GM18870 (cell line): ENCODE results near the gene ACVRL1.

ENCODE experiments used
- ATAC-seq: cut with Tn5 transposase; IDR thresholded peaks from one replicate; pipeline ENCODE4 v1.9.1; 2021; ENCODE audit warnings: moderate library complexity; ENCODE audit not compliant: unreplicated experiment

ACVRL1 gene

DNA sequence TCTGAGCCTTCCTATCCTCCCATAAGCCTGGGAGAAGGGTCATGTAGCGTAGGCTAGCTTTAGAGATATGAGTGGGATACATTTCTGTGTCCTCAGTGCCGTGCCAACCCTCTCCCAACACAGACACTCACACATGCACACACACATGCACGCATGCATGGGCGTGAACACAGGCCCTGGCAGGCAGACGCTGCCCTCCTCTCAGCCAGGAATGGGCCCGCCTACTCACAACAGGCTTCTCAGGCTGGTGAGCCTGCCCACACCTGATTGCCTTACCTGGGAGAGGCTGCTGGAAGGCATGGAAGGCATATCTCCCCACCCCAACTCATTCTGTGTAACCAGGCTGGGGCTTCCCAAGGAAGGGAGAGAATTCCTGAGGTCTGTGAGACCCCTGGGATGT is 31.4 kb downstream of the ACVRL1 start:
- no peak for ATAC-seq

DNA sequence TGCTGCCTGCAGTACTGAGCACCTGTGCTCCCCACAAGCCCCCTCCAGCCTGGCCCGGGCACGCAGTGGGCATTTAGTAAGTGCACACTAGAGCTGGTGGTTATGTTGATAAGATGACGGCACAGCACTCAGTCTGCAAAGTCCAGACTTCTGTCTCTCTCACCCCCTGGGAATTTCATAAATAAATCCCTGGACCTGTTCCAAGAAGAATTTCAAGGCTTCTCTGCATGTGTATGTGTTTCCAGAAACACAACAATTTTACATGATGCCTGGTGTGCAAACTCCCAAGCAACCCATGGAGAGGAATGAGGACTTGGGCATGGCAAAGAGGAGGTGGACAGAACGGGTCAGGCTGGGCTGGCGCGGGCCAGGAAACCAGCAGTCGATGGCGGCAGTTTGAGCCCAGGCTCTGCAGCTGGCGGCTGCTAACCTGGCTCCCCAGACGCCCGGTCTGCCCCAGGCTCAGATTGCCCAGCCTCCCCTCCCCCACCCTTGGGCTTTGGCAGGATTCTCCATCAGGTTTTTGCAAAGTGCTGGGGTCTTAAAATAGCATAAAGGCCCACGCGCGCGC is 33.8 kb downstream of the ACVRL1 start:
- ATAC-seq = no peak

DNA sequence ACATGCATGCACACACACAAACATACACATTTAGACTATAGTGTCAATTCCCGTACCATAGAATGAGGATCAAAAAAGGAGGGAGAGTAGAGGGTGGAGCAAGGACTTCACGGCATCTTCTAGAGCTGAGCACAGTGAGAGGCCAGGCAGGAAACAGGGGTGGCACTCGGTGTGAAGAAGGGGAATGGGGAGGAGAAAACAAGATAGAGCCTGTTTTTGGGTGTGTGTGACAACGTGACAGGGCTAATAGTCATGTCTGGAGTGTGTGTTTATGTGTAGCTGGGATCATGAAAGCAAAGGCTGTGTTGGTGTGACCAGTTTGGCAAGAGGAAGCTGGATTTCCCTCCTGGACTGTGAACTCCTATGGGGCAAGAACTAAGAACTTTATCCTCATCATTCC is 34.3 kb downstream of the ACVRL1 start:
- no peak for ATAC-seq

DNA sequence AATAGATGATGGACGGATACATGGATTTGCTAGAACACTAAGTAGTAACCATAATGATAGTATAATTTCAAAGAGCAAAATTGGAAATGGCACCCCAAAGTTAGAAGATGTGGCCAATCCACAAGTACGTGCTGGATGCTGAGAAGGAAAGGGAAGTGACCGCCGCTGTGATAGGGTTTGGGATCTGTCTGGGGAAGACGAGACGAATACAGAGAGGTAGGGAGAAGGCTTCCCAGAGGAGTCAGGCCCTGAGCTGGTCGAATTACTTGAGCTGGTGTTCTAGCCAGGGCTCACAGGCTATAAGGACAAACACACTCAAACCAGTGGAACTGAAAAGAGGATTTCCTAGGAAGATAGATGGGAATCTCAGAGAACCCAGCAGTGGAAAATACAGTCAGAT is 34.8 kb downstream of the ACVRL1 start:
- ATAC-seq = no peak

DNA sequence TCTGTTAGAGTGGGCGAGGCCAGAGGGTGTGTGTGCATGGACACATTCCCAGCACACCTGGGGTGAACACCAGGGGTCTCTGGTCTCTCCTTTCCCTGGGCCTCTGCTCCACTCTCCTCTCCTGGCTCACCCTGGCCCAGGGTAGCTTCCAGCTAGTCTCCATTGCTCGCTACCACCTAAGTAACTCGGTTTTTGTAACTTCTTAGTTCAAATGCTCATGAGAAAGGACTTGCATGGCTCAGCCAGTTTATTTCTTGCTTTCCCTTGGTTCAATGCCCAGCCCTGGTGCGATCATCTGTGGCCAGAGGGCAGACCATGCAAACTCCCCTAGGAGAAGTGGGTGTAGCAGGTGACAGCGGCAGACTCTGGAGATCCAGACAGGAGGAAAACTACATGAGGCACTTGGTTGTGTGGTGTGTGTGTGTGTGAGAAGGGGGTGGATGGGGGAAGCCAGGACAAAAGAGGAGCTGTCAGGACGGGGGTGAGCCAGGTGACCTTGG is 35.2 kb downstream of the ACVRL1 start:
- no peak for ATAC-seq

DNA sequence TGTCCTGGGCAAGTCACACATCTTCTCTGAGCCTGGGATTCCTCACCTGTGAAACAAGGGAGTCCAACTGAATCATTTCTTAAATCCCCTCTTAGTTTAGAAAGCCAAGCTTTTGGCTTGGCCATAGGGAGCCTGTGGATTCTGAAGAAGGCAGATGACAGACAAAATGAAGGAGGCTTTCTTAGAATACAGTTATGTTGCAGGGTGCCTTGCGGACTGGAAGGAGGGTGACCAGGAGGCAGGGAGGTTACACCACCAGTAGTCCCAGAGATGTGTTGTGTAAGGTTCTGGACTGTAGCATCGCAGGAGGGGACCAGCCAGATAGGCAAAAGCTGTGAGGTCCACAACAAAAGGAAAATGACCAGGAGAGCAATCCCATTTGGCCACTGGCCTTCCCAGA is 36.0 kb downstream of the ACVRL1 start:
- ATAC-seq = no peak

DNA sequence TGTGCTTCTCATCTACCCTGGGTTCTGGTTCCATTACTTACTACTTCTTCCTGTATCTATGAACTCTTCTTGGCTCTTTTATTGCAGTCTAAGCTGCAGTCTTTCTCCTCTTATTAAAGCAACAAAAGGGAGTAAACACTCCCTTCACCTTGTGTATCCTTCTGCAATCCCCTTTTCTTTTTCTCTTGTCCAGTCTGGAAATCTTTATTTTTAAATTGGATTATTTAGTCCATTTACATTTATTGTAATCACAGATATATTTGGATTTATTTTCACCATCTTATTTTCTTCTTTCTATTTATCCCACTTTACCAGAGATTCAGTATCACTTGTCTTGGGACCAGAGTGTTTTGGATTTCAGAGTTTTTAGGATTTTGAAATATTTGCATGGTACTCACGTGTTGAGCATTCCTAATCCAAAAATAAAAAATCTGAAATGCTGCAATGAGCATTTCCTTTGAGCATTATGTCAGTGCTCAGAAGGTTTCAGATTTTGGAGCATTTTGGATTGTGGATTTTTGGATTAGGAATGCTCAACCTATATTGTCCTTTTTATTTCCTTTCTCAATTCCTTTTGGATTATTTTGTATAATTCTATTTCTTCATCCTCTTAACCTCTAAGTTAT is 37.4 kb downstream of the ACVRL1 start:
- ATAC-seq = no peak

DNA sequence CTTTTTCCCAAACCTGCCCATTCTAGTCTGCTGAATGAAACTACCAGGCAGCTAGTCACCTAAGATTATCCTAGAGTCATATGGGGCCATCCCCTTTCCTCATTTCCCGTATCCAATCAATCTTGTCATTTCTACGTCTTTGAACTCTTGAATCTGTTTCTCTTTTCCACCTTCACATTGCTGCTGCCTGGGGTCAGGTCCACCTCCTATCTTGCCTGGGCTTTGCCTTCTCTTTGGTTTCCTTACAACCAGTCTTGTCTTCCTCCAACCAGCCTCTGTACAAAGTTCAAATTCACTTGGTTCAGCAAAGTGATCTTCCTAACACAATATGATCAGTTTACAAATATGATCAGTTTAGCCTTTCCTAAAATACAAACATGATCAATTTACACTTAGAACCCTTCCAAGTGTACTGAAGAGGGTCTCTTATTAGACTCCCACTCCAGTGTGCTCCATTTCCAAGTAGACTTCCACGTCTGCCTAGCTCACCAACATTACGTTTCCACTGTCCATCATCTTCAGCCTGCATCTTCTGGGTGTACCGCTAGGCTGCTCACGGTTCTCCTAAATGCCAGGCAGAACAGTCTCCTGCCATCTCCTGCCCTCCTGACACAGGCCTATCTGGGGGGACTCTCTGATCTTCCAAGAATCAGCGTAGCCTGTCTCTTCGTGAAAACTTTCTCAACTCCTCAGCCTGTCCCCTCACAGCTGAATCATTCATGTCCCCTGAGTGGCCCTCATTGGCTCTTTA is 40.1 kb downstream of the ACVRL1 start:
- ATAC-seq = no peak

DNA sequence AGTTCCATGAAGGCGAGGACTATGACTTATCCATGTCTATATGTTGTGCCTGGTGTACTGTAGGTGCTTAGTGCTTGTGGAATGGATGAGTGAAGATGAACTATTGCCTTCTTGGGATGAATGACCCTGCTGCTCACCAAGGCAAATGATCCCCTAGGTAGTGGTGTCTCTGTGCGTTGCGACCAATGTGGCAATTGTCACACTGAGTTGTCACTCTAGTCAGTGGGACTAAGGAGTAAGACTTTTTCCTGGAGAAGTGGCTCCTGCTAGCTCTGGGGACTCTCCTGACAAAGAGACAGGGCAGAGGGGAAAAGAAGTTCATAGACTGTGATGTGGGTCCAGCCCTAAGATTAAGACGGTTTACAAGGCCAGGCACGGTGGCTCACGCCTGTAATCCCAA is 40.8 kb downstream of the ACVRL1 start:
- ATAC-seq = no peak

DNA sequence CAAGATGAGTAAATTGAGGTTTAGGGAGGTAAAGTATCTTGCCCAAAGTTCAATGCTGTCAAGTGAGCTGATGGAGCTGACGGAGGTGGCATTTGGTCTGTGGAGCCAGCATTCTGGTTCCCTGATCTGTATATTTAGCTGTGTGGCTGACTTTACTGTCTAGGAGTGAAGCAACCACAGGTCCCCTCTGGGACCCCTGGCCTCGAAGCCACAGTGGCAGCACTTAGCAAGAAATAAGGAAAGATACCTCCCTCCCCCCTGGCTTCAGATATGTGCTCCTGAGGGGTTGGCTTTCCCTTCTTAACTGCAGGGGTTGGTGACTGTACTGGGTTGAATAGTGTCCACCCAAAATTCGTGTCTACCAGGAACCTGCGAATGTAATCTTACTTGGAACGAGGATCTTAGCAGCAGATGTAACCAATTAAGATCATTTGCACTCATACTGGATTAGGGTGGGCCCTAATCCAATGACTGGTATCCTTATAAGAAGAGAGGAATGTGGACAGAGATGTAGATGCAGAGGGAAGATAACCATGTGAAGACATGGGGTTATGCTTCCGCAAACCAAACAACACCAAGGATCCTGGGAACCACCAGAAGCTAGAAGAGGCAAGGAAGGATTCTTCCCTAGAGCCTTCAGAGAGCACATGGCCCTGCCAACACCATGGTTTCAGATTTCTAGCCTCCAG is 42.2 kb downstream of the ACVRL1 start:
- no peak for ATAC-seq

DNA sequence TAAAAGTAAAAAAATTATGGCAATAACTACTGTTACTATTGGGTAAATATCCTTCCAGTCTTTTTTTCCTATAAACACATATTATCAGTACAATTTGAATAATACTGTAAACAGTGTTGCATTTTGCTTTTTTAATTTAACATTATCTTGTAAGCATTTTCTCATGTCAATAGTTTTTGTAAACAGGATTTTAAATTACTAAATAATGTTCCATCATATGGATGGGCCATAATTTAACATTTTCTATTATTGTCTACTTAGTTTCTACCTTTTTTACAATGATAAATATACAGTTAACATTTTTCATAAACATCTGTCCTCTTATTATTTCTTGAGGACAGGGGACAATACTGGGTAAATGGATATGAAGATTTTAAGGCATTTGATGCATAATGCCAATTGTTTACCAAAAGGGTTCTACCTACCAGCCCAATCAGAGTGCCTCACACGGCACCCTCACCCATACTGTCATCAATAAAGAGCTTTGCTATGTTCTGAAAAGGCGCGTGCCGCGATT is 43.4 kb downstream of the ACVRL1 start:
- no peak for ATAC-seq

DNA sequence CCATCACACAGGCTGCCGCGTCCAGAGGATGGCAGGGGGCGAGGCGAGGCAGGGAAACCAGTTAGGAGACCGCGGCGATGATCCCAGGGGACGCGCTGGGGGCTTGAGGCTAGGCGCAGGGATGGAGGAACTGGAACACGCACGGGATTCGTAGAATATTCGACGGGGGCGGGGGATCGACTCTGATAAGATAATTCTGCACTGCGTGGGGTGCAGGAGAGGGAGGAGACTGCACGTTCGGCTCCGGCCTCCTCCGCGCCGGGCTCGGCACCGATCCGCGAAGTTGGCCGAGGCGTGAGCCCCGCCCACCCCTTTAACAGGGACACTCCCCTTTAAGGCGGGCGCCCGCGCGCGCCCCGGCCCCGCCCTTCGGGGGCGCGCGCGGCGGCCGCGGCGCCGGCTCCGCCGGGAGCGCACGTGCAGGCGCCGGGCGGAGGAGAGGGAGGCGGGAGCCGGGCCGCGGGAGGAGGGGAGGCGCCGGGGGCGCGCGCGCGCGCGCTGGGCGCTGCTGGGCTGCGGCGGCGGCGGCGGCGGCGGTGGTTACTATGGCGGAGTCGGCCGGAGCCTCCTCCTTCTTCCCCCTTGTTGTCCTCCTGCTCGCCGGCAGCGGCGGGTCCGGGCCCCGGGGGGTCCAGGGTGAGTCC is 44.0 kb downstream of the ACVRL1 start, which contains the start of gene ACVR1B:
Gene ACVR1B, plus strand, starts transcription at position 501 of the 644 bp plus-strand sequence. Its CDS starts 45 bp downstream, at position 546.
- ATAC-seq = peak; percentile 53

DNA sequence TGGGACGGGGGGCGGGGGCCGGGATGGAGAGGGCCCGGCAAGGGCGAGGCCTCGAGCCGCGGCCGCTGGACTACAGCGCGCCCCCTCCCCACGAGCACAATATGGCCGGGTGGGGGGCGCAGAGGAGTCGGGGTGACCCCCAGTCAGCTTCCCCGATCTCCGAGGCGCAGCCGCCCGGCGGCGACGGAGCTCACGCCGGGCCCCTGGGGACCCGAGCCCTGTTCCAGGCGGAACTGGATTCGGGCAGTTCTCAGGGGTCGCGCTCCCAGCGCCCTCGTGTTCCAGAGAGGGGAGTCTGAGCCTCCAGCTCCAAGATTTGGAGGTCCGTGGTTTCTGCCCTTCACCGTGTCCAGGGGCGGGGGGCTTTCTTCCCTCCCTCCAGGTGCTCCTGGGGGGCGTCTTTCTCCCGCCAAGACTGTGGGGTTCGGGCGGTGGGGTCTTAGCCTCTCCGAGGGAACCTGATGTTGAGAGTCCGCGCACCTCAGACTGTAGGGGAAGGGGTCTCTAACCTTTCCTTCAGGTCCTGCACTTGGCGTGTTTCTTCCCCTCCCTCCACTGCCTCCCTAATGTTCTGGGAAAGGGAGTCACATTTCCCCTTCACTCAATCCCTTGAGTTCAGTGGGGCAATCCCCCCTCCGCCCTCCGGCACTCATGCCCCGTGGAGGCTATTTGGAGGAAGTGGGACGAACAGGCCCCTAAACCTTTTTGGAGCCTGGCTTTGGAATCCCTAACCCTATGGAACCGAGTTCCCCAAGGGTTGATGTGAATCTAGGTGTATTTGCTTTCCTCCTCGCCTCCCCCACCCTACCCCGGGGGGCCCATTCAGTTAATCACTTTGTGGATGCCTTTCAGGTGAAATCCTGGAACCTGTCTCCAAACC is 44.8 kb downstream of the ACVRL1 start:
- no peak for ATAC-seq

DNA sequence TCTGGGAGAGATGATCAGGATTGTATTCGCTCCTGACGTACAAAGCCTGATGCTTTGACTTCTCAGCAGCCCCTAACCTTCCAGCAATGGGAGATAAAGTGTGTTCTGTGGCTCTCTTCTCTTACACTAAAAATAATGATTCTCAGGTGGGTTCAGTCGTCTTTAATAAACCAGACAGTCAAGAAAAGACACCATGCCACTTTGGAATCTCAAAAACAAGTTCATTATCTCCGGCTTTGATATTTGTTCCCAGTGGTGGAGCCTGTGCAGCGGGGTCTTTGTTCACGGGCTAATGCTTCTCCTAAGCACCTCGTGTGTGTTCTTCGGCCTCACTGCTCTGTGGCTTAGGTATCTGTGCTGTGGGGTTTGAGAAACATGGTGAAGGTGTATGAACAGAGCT is 45.8 kb downstream of the ACVRL1 start:
- ATAC-seq = no peak

DNA sequence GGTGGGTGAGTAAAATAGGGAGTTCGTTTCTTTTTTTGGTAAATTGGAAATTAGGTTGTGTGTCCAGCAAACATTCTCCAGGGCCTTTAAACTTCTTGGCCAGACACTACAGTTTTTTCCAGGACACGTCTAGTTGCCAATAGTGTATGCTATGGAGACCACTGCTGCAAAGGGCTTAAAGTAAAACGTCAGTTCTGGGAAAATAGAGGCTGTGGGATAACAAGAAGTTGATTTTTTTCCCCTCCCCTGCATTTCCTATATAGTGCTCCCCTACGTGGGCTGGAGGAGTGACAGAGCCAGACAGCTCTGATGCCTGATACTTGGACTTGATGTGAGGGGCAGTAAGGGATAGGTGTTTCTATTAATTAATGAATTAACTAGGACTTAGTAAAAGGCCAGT is 46.6 kb downstream of the ACVRL1 start:
- ATAC-seq = no peak

DNA sequence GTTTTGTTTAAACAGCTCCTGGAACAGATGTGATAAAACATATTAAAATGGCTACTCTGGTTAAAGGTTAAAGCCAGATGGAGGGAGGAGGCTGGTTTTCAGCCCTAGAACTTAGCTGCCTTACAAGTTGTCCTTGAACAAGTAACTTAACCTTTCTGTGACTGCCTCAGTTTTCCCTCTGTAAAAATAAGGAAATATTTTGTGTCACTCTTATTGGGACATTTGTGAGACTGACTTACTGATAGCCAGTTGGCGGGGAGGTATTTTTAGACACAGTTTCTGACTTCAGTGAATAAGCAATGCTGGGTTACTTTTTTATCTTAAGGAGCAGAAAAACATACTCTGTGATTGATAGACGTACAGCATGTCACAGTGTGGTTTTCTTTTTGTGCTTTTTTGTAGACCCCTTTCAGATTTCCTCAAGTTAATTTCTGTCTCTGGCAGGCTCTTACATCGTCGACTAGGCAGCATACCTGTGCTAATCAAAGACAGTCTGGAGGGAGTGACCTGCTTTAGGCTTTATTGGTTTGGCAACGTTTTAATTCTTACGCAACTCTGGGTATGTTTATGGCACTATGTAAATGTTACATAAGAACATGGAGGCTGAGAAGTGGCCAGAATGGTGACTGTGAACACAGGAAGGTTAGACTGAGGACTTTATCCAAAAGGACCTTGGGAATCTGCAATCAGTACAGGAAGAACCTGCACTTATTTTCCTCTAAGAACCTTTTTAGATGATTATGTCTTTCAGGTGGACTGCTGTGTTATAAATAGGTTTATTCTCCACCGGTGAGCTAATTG is 47.5 kb downstream of the ACVRL1 start:
- ATAC-seq = no peak

DNA sequence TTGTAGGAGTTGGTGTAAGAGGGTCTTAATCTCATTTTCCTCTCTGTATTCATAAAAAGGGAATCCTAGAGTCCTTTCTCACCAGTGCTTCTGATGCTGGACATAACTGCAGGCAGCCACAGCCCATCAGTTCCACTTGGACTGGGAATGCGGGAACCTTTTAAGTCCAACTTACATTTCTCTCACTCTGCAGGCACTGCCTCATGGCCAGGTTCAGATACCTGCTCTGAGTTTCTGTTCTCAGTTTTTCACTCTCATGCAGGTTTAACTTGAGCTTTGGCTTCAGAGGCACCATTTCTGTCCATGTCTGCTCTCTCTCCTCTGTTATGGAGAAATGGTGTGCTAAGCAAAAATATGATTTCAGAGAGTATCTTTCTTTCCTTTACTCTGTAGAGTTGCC is 48.4 kb downstream of the ACVRL1 start:
- no peak for ATAC-seq

DNA sequence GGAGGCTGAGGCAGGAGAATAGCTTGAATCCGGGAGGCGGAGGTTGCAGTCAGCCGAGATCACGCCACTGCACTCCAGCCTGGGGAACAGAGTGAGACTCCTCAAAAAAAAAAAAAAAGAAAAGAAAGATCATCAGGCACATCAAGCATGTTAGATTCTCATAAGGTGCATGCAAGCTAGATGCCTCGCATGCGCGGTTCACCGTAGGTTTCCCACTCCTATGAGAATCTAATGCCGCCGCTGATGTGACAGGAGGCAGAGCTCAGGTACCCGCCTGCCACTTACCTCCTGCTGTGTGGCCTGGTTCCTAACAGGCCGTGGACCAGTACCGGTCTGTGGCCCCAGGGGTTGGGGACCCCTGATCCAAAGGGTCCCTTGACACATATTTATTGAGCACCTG is 51.2 kb downstream of the ACVRL1 start:
- no peak for ATAC-seq

DNA sequence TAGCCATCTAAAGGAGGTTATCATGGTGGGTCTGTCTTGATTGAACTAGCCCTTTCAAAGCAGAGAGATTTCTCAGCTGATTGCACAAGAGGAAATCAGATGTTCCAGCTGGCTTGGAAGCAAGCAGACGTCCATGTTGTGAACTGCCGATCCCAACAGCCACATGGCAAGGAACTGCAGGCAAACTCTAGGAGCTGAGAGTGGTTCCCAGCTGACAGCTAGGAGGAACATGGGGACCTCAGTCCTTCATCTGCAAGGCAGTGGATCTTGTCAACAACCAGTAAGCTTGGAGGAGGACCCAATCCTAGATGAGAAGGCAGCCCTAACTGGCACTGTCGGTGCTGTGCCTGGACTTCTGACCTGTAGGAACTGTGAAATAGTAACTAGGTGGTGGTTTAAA is 51.9 kb downstream of the ACVRL1 start:
- no peak for ATAC-seq
